ENCODE data around the gene RNU5B-1. TPM values are rescaled to one million over a fixed set of nuclear protein-coding genes. Genes with fewer than 3 reads are reported as not detected.

Gene RNU5B-1
- total and polyA plus RNA-seq, 4 donors: not detected

- Histone ChIP-seq H3K36me3 (ENCODE audit: control insufficient read depth in 4 of 4, insufficient read depth in 3 of 4, low read depth in 1 of 4, low read length in 3 of 4) (peaks cover 2 to 48% (median 19%) of the 10 kb centered on the region in 4 donors), H3K27ac (ENCODE audit: low read depth in 1 of 2, low read length in 2 of 2) (no peak overlapping the region), H3K27me3 (ENCODE audit: control insufficient read depth in 4 of 4, insufficient read depth in 4 of 4, low read length in 3 of 4) (no peaks in the 10 kb centered on the region), H3K4me1 (ENCODE audit: control insufficient read depth in 4 of 4, insufficient read depth in 4 of 4, low read length in 3 of 4) (no peaks in the 10 kb centered on the region), H3K4me3 (ENCODE audit: low read depth in 1 of 3, low read length in 3 of 3) (no peak overlapping the region), H3K9me3 (ENCODE audit: control insufficient read depth in 4 of 4, low read length in 3 of 4) (no peaks in the 10 kb centered on the region), H3K9ac (ENCODE audit: low read depth in 1 of 2, low read length in 2 of 2) (no peak overlapping the region)
- 69% methylated on average over 2 of the region's 2 CpGs for WGBS
- TF ChIP-seq HNF4A (conservative IDR thresholded peaks at IDR 0.05) (no peak), SP1 (IDR thresholded peaks at IDR 0.05) (no peak), FOXA2 (IDR thresholded peaks at IDR 0.05) (no peak), NR2F2 (IDR thresholded peaks at IDR 0.05) (no peak), HNF4G (IDR thresholded peaks at IDR 0.05) (no peak)
- DNase-seq (ENCODE audit: low spot score): no peak
Observed at GRCh38 chr15:65264863-65265430, 39.5 kb upstream of the RNU5B-1 start.

- Histone ChIP-seq H3K36me3 (ENCODE audit: control insufficient read depth in 4 of 4, insufficient read depth in 3 of 4, low read depth in 1 of 4, low read length in 3 of 4) (peaks cover 2 to 38% (median 12%) of the 10 kb centered on the region in 4 donors), H3K4me1 (ENCODE audit: control insufficient read depth in 4 of 4, insufficient read depth in 4 of 4, low read length in 3 of 4) (peaks cover 0 to 4% (median 0%) of the 10 kb centered on the region in 4 donors), H3K27me3 (ENCODE audit: control insufficient read depth in 4 of 4, insufficient read depth in 4 of 4, low read length in 3 of 4) (no peaks in the 10 kb centered on the region), H3K9ac (ENCODE audit: low read depth in 1 of 2, low read length in 2 of 2) (no peak overlapping the region), H3K27ac (ENCODE audit: low read depth in 1 of 2, low read length in 2 of 2) (no peak overlapping the region), H3K4me3 (ENCODE audit: low read depth in 1 of 3, low read length in 3 of 3) (no peak overlapping the region), H3K9me3 (ENCODE audit: control insufficient read depth in 4 of 4, low read length in 3 of 4) (no peaks in the 10 kb centered on the region)
- no peak for TF ChIP-seq YY1 (IDR thresholded peaks at IDR 0.05)
- TF ChIP-seq ATF3 (IDR thresholded peaks at IDR 0.05): no peak
- TF ChIP-seq EGR1 (IDR thresholded peaks at IDR 0.05; ENCODE audit: low read depth in 2 of 2): no peak
- no peak for TF ChIP-seq TAF1 (conservative IDR thresholded peaks at IDR 0.05)
- TF ChIP-seq REST (IDR thresholded peaks at IDR 0.05): no peak
- TF ChIP-seq MAX (IDR thresholded peaks at IDR 0.05): no peak
- no peak for TF ChIP-seq SP1 (IDR thresholded peaks at IDR 0.05)
- no peak for TF ChIP-seq CTCF (IDR thresholded peaks at IDR 0.05; ENCODE audit: low read depth, low read length, missing input control)
- no peak for TF ChIP-seq NR2F2 (IDR thresholded peaks at IDR 0.05)
- TF ChIP-seq ZBTB33 (IDR thresholded peaks at IDR 0.05): no peak
- no peak for TF ChIP-seq FOXA2 (IDR thresholded peaks at IDR 0.05)
- no peak for TF ChIP-seq GABPA (IDR thresholded peaks at IDR 0.05 in 1 of 2, conservative IDR thresholded peaks at IDR 0.05 in 1 of 2)
- no peak for TF ChIP-seq RXRA (IDR thresholded peaks at IDR 0.05)
- no peak for TF ChIP-seq FOXA1 (IDR thresholded peaks at IDR 0.05)
- TF ChIP-seq HNF4G (IDR thresholded peaks at IDR 0.05): no peak
- TF ChIP-seq HNF4A (conservative IDR thresholded peaks at IDR 0.05): no peak
- DNase-seq (ENCODE audit: low spot score): no peak
- 82% methylated on average over 5 of the region's 5 CpGs for WGBS
Observed at GRCh38 chr15:65266469-65266868, 38.0 kb upstream of the RNU5B-1 start.

Measured in liver (tissue), 9 donors.